HFF-Myc (cell line): ENCODE measurements around the gene CLPSL2.
"Not testable (repeated sequence)": the region's sequence is repeated elsewhere in the genome, so short reads cannot be mapped to it uniquely, and the experiment has no call there.

Experiments
- DNase-seq: peaks from one replicate; pipeline ENCODE4 v3.0.0-alpha.2; 2011; ENCODE audit warnings: low read depth; ENCODE audit errors: extremely low read depth
- H3K4me3 ChIP-seq: replicated peaks from 2 replicates; pipeline ENCODE4 v1.5.1; 2011; ENCODE audit warnings: low read depth, mild to moderate bottlenecking, control low read depth, low read length
- CTCF ChIP-seq: IDR thresholded peaks from 2 replicates; pipeline ENCODE4 v1.5.1; 2012; ENCODE audit warnings: mild to moderate bottlenecking, low read depth, low read length, control low read depth; ENCODE audit errors: missing control alignments

Gene CLPSL2

GRCh38 chr6:35730745-35731413, 45.5 kb upstream of the CLPSL2 start:
- H3K4me3 ChIP-seq: peak overlapping the region; percentile 14; the same call in 1 of the 2 replicates
- no peak for TF ChIP-seq CTCF

GRCh38 chr6:35731414-35731735, 45.0 kb upstream of the CLPSL2 start:
- no peak for TF ChIP-seq CTCF
- no peak for DNase-seq
- peak overlapping the region; percentile 56 for H3K4me3 ChIP-seq

More at GRCh38 chr6:35730745-35731413, 45.5 kb upstream of the CLPSL2 start:
- DNase-seq: no peak

GRCh38 chr6:35731736-35732532, 44.5 kb upstream of the CLPSL2 start:
- no peak for TF ChIP-seq CTCF
- peak overlapping the region; percentile 56 for H3K4me3 ChIP-seq
- DNase-seq: peak; percentile 80

GRCh38 chr6:35733633-35734032, 42.8 kb upstream of the CLPSL2 start:
- DNase-seq: no peak
- H3K4me3 ChIP-seq: no peak overlapping the region
- no peak for TF ChIP-seq CTCF

GRCh38 chr6:35734319-35734718, 42.1 kb upstream of the CLPSL2 start:
- H3K4me3 ChIP-seq, DNase-seq: not testable (repeated sequence)

GRCh38 chr6:35735452-35735851, 40.9 kb upstream of the CLPSL2 start:
- no peak overlapping the region for H3K4me3 ChIP-seq
- no peak for DNase-seq
- TF ChIP-seq CTCF: no peak

GRCh38 chr6:35736253-35736894, 40.0 kb upstream of the CLPSL2 start:
- DNase-seq: no peak
- TF ChIP-seq CTCF: peak; percentile 92
- H3K4me3 ChIP-seq: no peak overlapping the region
